Peyer's patch (tissue), 4 donors: Measurements from ENCODE around the gene SV2B.

Experiments
- CTCF ChIP-seq, 6 experiments: fragments of 450-650 bp in 4 of 6; fragments of 200-600 bp in 2 of 6; sonication (generic) in 1 of 6; IDR thresholded peaks; one replicate each; pipeline ENCODE4 v1.5.1; 2017 to 2019; ENCODE audit warnings: antibody characterized with exemption in 6 of 6, mild to moderate bottlenecking in 3 of 6, moderate library complexity in 1 of 6
- POLR2A ChIP-seq, 2 donors: fragments of 450-650 bp; IDR thresholded peaks; one replicate each; pipeline ENCODE4 v1.5.1; 2017; ENCODE audit warnings: antibody characterized with exemption in 2 of 2, mild to moderate bottlenecking in 2 of 2, moderate library complexity in 2 of 2

GRCh38 chr15:91308855-91309254 is 208.8 kb downstream of the SV2B start:
- TF ChIP-seq CTCF (IDR thresholded peaks at IDR 0.05) (no peak), POLR2A (IDR thresholded peaks at IDR 0.05) (no peak)
